Stimulated activated CD4-positive, alpha-beta T cell treated with anti-CD3 and anti-CD28 coated beads, Interleukin-2, amount 100 ng/mL, for 48 hours (primary cell): ENCODE measurements around the gene TUBB2A.

Source experiments
- DNase-seq, 2 donors: peaks; one replicate each; pipeline ENCODE4 v3.0.0-alpha.2; 2020

Gene TUBB2A

GRCh38 chr6:3118353-3119039 is 38.8 kb downstream of the TUBB2A start, which contains the start of gene BPHL:
BPHL (plus strand) TSS chr6:3118711; CDS start chr6:3118741, 30 bp downstream.
- peak; percentile 100 for DNase-seq

GRCh38 chr6:3117912-3118352 is 39.4 kb downstream of the TUBB2A start:
- no peak for DNase-seq

DNA sequence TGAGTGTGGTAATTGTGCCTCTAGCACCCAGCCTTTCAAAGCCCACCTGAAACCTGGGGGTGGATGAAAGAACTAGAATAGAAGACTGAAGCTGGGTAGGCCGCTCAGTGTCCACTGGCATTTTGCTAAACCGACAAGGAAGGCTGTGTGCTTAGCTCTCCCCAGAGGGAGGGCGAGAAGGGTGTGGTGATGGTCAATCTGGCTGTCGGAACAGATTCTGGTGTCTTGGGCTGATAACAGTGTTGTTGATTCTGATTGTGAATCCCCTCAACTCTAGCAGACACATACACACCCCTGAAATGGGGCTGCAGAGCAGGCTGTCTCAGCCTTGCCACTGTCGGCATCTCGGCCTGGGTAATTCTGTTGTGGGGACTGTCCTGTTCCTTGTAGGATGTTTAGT is 43.0 kb downstream of the TUBB2A start:
- no peak for DNase-seq

GRCh38 chr6:3109761-3110160 is 47.6 kb downstream of the TUBB2A start:
- no peak for DNase-seq

- no peak for DNase-seq
Observed at GRCh38 chr6:3108746-3109414, 48.5 kb downstream of the TUBB2A start.
